Mesendoderm (in vitro differentiated cells): ENCODE results near the gene CA10.

ENCODE experiments used
- DNase-seq: peaks from one replicate; pipeline ENCODE4 v3.0.0; 2013
- H2AK5ac ChIP-seq: 2 replicates; pipeline ENCODE4 v1.6.1; 2013; ENCODE audit warnings: low read length, inconsistent platforms
- H2BK120ac ChIP-seq: 2 replicates; pipeline ENCODE4 v1.6.1; 2013; ENCODE audit warnings: low read depth, mild to moderate bottlenecking, low read length, moderate library complexity, mixed read lengths
- H2BK15ac ChIP-seq: replicated peaks from 2 replicates; pipeline ENCODE4 v1.6.1; 2013; ENCODE audit warnings: low read depth, mild to moderate bottlenecking, moderate library complexity
- H2BK5ac ChIP-seq: 2 replicates; pipeline ENCODE4 v1.6.1; 2013; ENCODE audit warnings: low read length, inconsistent platforms
- H3K18ac ChIP-seq: 2 replicates; pipeline ENCODE4 v1.6.1; 2013; ENCODE audit warnings: mild to moderate bottlenecking, low read length, mixed read lengths
- H3K23ac ChIP-seq: one replicate; pipeline ENCODE4 v1.6.1; 2013; ENCODE audit warnings: low read length
- H3K27ac ChIP-seq: 2 replicates; pipeline ENCODE4 v1.5.1; 2013; ENCODE audit warnings: low read depth, mild to moderate bottlenecking, inconsistent platforms, low read length, moderate library complexity
- H3K27me3 ChIP-seq: 2 replicates; pipeline ENCODE4 v1.6.1; 2013; ENCODE audit warnings: low read length, control low read depth, mild to moderate bottlenecking, inconsistent platforms; ENCODE audit not compliant: insufficient read depth, poor library complexity
- H3K36me3 ChIP-seq: 2 replicates; pipeline ENCODE4 v1.6.1; 2013; ENCODE audit warnings: low read length, inconsistent platforms; ENCODE audit not compliant: control insufficient read depth, insufficient read depth
- H3K4ac ChIP-seq: one replicate; pipeline ENCODE4 v1.6.1; 2013; ENCODE audit warnings: low read depth, mild to moderate bottlenecking, low read length, moderate library complexity
- H3K4me1 ChIP-seq: 2 replicates; pipeline ENCODE4 v1.6.1; 2013; ENCODE audit warnings: low read depth, low read length, inconsistent platforms; ENCODE audit not compliant: control insufficient read depth
- H3K4me2 ChIP-seq: 2 replicates; pipeline ENCODE4 v1.6.1; 2013; ENCODE audit warnings: low read length
- H3K4me3 ChIP-seq: 2 replicates; pipeline ENCODE4 v1.5.1; 2013; ENCODE audit warnings: mild to moderate bottlenecking, low read length
- H3K56ac ChIP-seq: one replicate; pipeline ENCODE4 v1.6.1; 2013; ENCODE audit warnings: low read length
- H3K79me1 ChIP-seq: 2 replicates; pipeline ENCODE4 v1.6.1; 2013; ENCODE audit warnings: low read length, inconsistent platforms
- H3K79me2 ChIP-seq: 2 replicates; pipeline ENCODE4 v1.6.1; 2013; ENCODE audit warnings: mild to moderate bottlenecking, low read length; ENCODE audit not compliant: control insufficient read depth, insufficient read depth
- H3K9ac ChIP-seq: 2 replicates; pipeline ENCODE4 v1.6.1; 2013; ENCODE audit warnings: low read length, inconsistent platforms
- H4K5ac ChIP-seq: one replicate; pipeline ENCODE4 v1.6.1; 2013; ENCODE audit warnings: low read length
- H4K8ac ChIP-seq: one replicate; pipeline ENCODE4 v1.6.1; 2013; ENCODE audit warnings: low read depth, mild to moderate bottlenecking, control low read depth, low read length, moderate library complexity
- WGBS: extraction: QIAGEN DNeasy Blood & Tissue Kit; methylation state at CpG from one replicate; pipeline ENCODE4 v1.1.7; 2013; ENCODE audit warnings: low lambda C conversion rate, missing lambda C conversion rate; ENCODE audit not compliant: insufficient coverage; ENCODE audit errors: extremely low coverage; 5-methylcytosine and 5-hydroxymethylcytosine counted together

CA10 gene

GRCh38 chr17:51610834-51611233 is 547.7 kb downstream of the CA10 start:
- Histone ChIP-seq H2AK5ac (no peak overlapping the region), H3K27me3 (no peaks in the 10 kb centered on the region), H3K18ac (no peak overlapping the region), H4K5ac (no peak overlapping the region), H2BK120ac (no peak overlapping the region), H3K79me2 (no peaks in the 10 kb centered on the region), H3K4ac (no peak overlapping the region), H3K36me3 (no peaks in the 10 kb centered on the region), H3K56ac (no peak overlapping the region), H3K23ac (no peak overlapping the region), H3K4me1 (no peaks in the 10 kb centered on the region), H4K8ac (no peak overlapping the region), H3K4me3 (no peak overlapping the region), H2BK5ac (no peak overlapping the region), H2BK15ac (no peak overlapping the region), H3K9ac (no peak overlapping the region), H3K4me2 (no peak overlapping the region), H3K27ac (no peak overlapping the region), H3K79me1 (no peaks in the 10 kb centered on the region)
- no peak for DNase-seq
- no CpG with 5 or more reads among the region's 5 CpGs for WGBS

DNA sequence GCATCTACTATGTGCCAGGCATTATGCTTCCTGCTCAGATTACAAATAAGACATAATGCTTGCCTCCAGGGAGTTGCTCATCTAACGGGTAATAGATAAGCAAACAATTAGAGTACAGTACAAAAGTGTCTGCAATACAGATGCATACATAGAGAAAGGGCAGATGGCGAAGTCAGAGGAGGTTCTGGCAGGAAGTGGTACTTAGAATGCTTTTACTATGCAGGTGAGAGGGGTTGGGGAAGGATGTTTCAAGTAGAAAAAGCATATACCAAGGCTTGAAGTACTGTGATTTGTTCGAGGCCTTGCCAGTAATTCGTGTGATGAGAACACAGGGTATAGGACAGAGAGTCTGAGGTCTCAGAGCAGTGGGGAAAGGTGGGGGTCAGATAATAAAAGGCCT is 548.4 kb downstream of the CA10 start:
- Histone ChIP-seq H2BK120ac (no peak overlapping the region), H3K27ac (no peak overlapping the region), H2AK5ac (no peak overlapping the region), H3K4me3 (no peak overlapping the region), H3K9ac (no peak overlapping the region), H3K56ac (no peak overlapping the region), H3K36me3 (no peaks in the 10 kb centered on the region), H3K79me2 (no peaks in the 10 kb centered on the region), H3K4me1 (no peaks in the 10 kb centered on the region), H4K5ac (no peak overlapping the region), H3K27me3 (no peaks in the 10 kb centered on the region), H2BK15ac (no peak overlapping the region), H3K18ac (no peak overlapping the region), H3K79me1 (no peaks in the 10 kb centered on the region), H2BK5ac (no peak overlapping the region), H4K8ac (no peak overlapping the region), H3K4ac (no peak overlapping the region), H3K23ac (no peak overlapping the region), H3K4me2 (no peak overlapping the region)
- no peak for DNase-seq
- no CpG with 5 or more reads among the region's 4 CpGs for WGBS

DNA sequence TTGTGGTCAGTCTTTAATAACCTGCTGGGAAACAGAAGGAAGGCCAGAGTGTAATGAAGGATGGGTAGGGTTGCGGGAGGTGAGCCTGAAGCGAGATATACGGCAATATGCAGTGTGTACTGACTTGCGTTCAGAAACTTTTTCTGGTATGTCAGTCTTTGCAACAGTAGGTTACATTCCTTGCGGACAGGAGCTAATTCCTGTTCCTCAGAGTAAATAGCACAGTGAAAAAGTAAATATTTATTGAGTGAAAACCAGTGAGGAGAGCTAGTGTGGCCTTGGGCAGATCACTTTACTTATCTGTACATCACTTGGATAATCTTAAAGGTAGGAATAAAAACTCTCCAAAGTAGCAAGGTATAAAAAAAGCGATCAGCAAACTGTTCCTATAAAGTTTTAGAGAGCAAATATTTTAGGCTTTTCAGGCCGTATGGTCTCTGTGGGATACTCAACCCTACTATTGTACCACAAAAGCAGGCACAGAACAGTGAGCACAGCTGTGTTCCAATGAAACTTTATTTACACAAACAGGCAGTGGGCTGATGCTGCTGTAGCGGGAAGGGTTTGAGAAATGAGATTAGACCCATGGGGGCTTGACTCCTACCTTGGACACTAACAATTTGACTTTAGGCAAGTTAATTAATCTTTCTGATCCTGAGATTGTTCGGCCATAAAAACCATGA is 550.1 kb downstream of the CA10 start:
- Histone ChIP-seq H3K23ac (no peak overlapping the region), H2BK15ac (no peak overlapping the region), H4K5ac (no peak overlapping the region), H2BK120ac (no peak overlapping the region), H3K4ac (no peak overlapping the region), H3K4me1 (no peaks in the 10 kb centered on the region), H2AK5ac (no peak overlapping the region), H3K27me3 (no peaks in the 10 kb centered on the region), H3K18ac (no peak overlapping the region), H3K4me3 (no peak overlapping the region), H3K4me2 (no peak overlapping the region), H3K36me3 (no peaks in the 10 kb centered on the region), H3K27ac (peak overlapping the region; percentile 71), H3K9ac (no peak overlapping the region), H3K56ac (no peak overlapping the region), H4K8ac (no peak overlapping the region), H3K79me2 (no peaks in the 10 kb centered on the region), H3K79me1 (no peaks in the 10 kb centered on the region), H2BK5ac (no peak overlapping the region)
- WGBS: no CpG with 5 or more reads among the region's 9 CpGs
- DNase-seq: no peak

- H4K8ac ChIP-seq: no peak overlapping the region
- H3K9ac ChIP-seq: no peak overlapping the region
- H3K27me3 ChIP-seq: no peaks in the 10 kb centered on the region
- H2BK120ac ChIP-seq: no peak overlapping the region
- no peak overlapping the region for H3K23ac ChIP-seq
- no peaks in the 10 kb centered on the region for H3K36me3 ChIP-seq
- no CpG with 5 or more reads among the region's 2 CpGs for WGBS
- no peak overlapping the region for H3K4ac ChIP-seq
- no peak overlapping the region for H4K5ac ChIP-seq
- peak; percentile 65 for DNase-seq
- H3K27ac ChIP-seq: no peak overlapping the region
- no peak overlapping the region for H2BK5ac ChIP-seq
- H2AK5ac ChIP-seq: no peak overlapping the region
- no peaks in the 10 kb centered on the region for H3K79me1 ChIP-seq
- no peak overlapping the region for H3K4me3 ChIP-seq
- no peak overlapping the region for H3K56ac ChIP-seq
- H2BK15ac ChIP-seq: no peak overlapping the region
- no peaks in the 10 kb centered on the region for H3K4me1 ChIP-seq
- no peak overlapping the region for H3K4me2 ChIP-seq
- no peak overlapping the region for H3K18ac ChIP-seq
- no peaks in the 10 kb centered on the region for H3K79me2 ChIP-seq
Measured at GRCh38 chr17:51607512-51607911, 551.0 kb downstream of the CA10 start.

DNA sequence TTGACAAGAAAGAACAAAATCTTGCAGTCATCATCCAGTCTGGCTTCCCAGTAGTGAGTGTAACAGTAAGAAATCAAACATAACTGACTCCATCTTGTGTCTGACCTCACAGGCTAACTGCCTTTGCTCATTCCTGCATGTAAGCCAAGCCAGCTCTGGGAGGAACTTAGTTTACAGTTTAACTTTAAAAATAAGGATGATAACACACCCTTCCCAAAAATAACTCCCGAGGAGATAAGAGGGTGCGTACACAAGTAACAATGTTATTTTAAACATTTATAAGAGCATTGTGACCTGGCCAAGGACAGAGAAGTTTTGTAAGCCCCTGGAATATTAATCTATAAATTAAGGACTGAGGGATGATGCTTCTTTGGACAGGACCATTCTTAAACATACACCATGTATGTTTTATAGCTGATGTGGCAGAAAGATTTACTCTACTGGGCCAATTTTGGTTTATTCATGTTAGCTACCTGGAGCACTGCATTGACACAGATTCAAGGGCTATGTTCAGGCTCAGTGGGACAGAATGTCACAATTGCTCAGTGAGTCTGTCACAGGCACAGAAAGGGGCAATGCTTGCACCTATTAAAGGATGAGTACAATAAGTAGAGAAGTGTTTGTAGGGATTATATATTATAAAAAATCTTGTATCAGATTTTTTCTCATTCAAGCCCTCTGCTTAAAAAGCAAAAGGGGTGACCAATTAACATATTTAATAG is 554.1 kb downstream of the CA10 start:
- Histone ChIP-seq H3K36me3 (no peaks in the 10 kb centered on the region), H4K5ac (no peak overlapping the region), H3K56ac (no peak overlapping the region), H2BK120ac (no peak overlapping the region), H3K4me1 (no peaks in the 10 kb centered on the region), H3K18ac (no peak overlapping the region), H4K8ac (no peak overlapping the region), H3K9ac (no peak overlapping the region), H3K27me3 (no peaks in the 10 kb centered on the region), H3K4ac (no peak overlapping the region), H2BK15ac (no peak overlapping the region), H2BK5ac (no peak overlapping the region), H3K79me1 (no peaks in the 10 kb centered on the region), H3K23ac (no peak overlapping the region), H2AK5ac (no peak overlapping the region), H3K27ac (no peak overlapping the region), H3K4me2 (no peak overlapping the region), H3K79me2 (no peaks in the 10 kb centered on the region), H3K4me3 (no peak overlapping the region)
- no peak for DNase-seq
- no CpG with 5 or more reads among the region's 2 CpGs for WGBS
